ENCODE results near the gene HACD4. TPM values are rescaled to one million over a fixed set of nuclear protein-coding genes. Genes with fewer than 3 reads are reported as not detected.
A peak's percentile ranks its signal among the peaks of the same experiment; 100 is the strongest.

The HACD4 gene
- total RNA-seq, 8 experiments from 2014 or later, result 1.4 to 4.5 (median 2.5) TPM

- no peaks in the 10 kb centered on the region for H3K4me1 ChIP-seq (replicated peaks in 1 of 2)
- in situ Hi-C loops (cut with MboI; ENCODE audit: low pct_unique_long_range_greater_than_20kb in 2 of 9, low sequenced_read_pairs in 9 of 9, unreplicated experiment in 9 of 9), result no loop called here
- WGBS, 10 experiments, result 0 to 80% (median 43%) methylated on average over 1 of the region's 1 CpG; no CpG with 5 or more reads in 3 of the 10 experiments
- H3K4me3 ChIP-seq, result no peak overlapping the region
- no peak overlapping the region for H3K27ac ChIP-seq
- ATAC-seq (replicated peaks in 6 of 8), result no peak
Observed at GRCh38 chr9:21001581-21001980, 29.9 kb downstream of the HACD4 start.

GRCh38 chr9:20997503-20998076, 33.9 kb downstream of the HACD4 start:
- Histone ChIP-seq H3K27ac (no peak overlapping the region), H3K4me3 (no peak overlapping the region), H3K4me1 (replicated peaks in 1 of 2) (no peaks in the 10 kb centered on the region)
- in situ Hi-C loops (cut with MboI; ENCODE audit: low pct_unique_long_range_greater_than_20kb in 2 of 9, low sequenced_read_pairs in 9 of 9, unreplicated experiment in 9 of 9), result no loop called here
- ATAC-seq (replicated peaks in 6 of 8), result no peak
- WGBS, 10 experiments, result 78 to 100% (median 91%) methylated on average over 1 to 2 of the region's 2 CpGs; no CpG with 5 or more reads in 3 of the 10 experiments

GRCh38 chr9:20996809-20997208, 34.6 kb downstream of the HACD4 start:
- no peak overlapping the region for H3K27ac ChIP-seq
- WGBS, 10 experiments, result 80 to 100% (median 100%) methylated on average over 1 to 2 of the region's 2 CpGs; no CpG with 5 or more reads in 1 of the 10 experiments
- in situ Hi-C loops (cut with MboI; ENCODE audit: low pct_unique_long_range_greater_than_20kb in 2 of 9, low sequenced_read_pairs in 9 of 9, unreplicated experiment in 9 of 9), result no loop called here
- H3K4me1 ChIP-seq (replicated peaks in 1 of 2), result no peaks in the 10 kb centered on the region
- ATAC-seq (replicated peaks in 6 of 8), result no peak
- H3K4me3 ChIP-seq, result no peak overlapping the region

GRCh38 chr9:20995616-20996015, 35.8 kb downstream of the HACD4 start:
- H3K27ac ChIP-seq, result no peak overlapping the region
- H3K4me3 ChIP-seq, result no peak overlapping the region
- in situ Hi-C loops (cut with MboI; ENCODE audit: low pct_unique_long_range_greater_than_20kb in 2 of 9, low sequenced_read_pairs in 9 of 9, unreplicated experiment in 9 of 9), result no loop called here
- WGBS, 10 experiments, result 60 to 100% (median 98%) methylated on average over 1 to 2 of the region's 2 CpGs; no CpG with 5 or more reads in 4 of the 10 experiments
- H3K4me1 ChIP-seq (replicated peaks in 1 of 2), result no peaks in the 10 kb centered on the region
- ATAC-seq (replicated peaks in 6 of 8), result no peak

- 86 to 100% (median 95%) methylated on average over 1 to 3 of the region's 3 CpGs; no CpG with 5 or more reads in 1 of the 10 experiments for WGBS, 10 experiments
Observed at GRCh38 chr9:20994486-20994885, 37.0 kb downstream of the HACD4 start.

GRCh38 chr9:20990867-20991266, 40.6 kb downstream of the HACD4 start:
- no peak for ATAC-seq (replicated peaks in 6 of 8)
- in situ Hi-C loops (cut with MboI; ENCODE audit: low pct_unique_long_range_greater_than_20kb in 2 of 9, low sequenced_read_pairs in 9 of 9, unreplicated experiment in 9 of 9), result no loop called here
- Histone ChIP-seq H3K4me3 (no peak overlapping the region), H3K27ac (no peak overlapping the region), H3K4me1 (replicated peaks in 1 of 2) (no peaks in the 10 kb centered on the region)
- 84 to 100% (median 96%) methylated on average over 1 to 2 of the region's 2 CpGs; no CpG with 5 or more reads in 6 of the 10 experiments for WGBS, 10 experiments

More at GRCh38 chr9:20994486-20994885, 37.0 kb downstream of the HACD4 start:
- in situ Hi-C loops (cut with MboI; ENCODE audit: low pct_unique_long_range_greater_than_20kb in 2 of 9, low sequenced_read_pairs in 9 of 9, unreplicated experiment in 9 of 9), result no loop called here
- no peak for ATAC-seq (replicated peaks in 6 of 8)
- Histone ChIP-seq H3K4me3 (no peak overlapping the region), H3K27ac (no peak overlapping the region), H3K4me1 (replicated peaks in 1 of 2) (no peaks in the 10 kb centered on the region)

- peak in 3 of 8 experiments; percentile 35 to 97 (median 42) for ATAC-seq (replicated peaks in 6 of 8)
- in situ Hi-C loops (cut with MboI; ENCODE audit: low pct_unique_long_range_greater_than_20kb in 2 of 9, low sequenced_read_pairs in 9 of 9, unreplicated experiment in 9 of 9), result no loop called here
- no peak overlapping the region for H3K4me3 ChIP-seq
- H3K4me1 ChIP-seq (replicated peaks in 1 of 2), result no peaks in the 10 kb centered on the region
- H3K27ac ChIP-seq, result no peak overlapping the region
- WGBS, 10 experiments, result 58 to 97% (median 80%) methylated on average over 1 to 6 of the region's 6 CpGs; no CpG with 5 or more reads in 5 of the 10 experiments
Observed at GRCh38 chr9:20989923-20990341, 41.5 kb downstream of the HACD4 start.

GRCh38 chr9:20988671-20989315, 42.6 kb downstream of the HACD4 start:
- in situ Hi-C loops (cut with MboI; ENCODE audit: low pct_unique_long_range_greater_than_20kb in 2 of 9, low sequenced_read_pairs in 9 of 9, unreplicated experiment in 9 of 9), result no loop called here
- ATAC-seq (replicated peaks in 6 of 8), result peak in 3 of 8 experiments; percentile 76 to 96 (median 83)
- WGBS, 10 experiments, result 0 to 100% (median 37%) methylated on average over 1 to 3 of the region's 3 CpGs
- Histone ChIP-seq H3K4me3 (no peak overlapping the region), H3K27ac (no peak overlapping the region), H3K4me1 (replicated peaks in 1 of 2) (no peaks in the 10 kb centered on the region)

GRCh38 chr9:20988061-20988460, 43.4 kb downstream of the HACD4 start:
- no peak for ATAC-seq (replicated peaks in 6 of 8)
- WGBS, 10 experiments, result 70 to 100% (median 88%) methylated on average over 1 to 3 of the region's 3 CpGs; no CpG with 5 or more reads in 1 of the 10 experiments
- in situ Hi-C loops (cut with MboI; ENCODE audit: low pct_unique_long_range_greater_than_20kb in 2 of 9, low sequenced_read_pairs in 9 of 9, unreplicated experiment in 9 of 9), result no loop called here
- Histone ChIP-seq H3K4me1 (replicated peaks in 1 of 2) (no peaks in the 10 kb centered on the region), H3K4me3 (no peak overlapping the region), H3K27ac (no peak overlapping the region)

GRCh38 chr9:20987521-20987920, 43.9 kb downstream of the HACD4 start:
- Histone ChIP-seq H3K27ac (no peak overlapping the region), H3K4me3 (no peak overlapping the region), H3K4me1 (replicated peaks in 1 of 2) (no peaks in the 10 kb centered on the region)
- no peak for ATAC-seq (replicated peaks in 6 of 8)
- 70 to 100% (median 96%) methylated on average over 1 of the region's 1 CpG; no CpG with 5 or more reads in 2 of the 10 experiments for WGBS, 10 experiments
- in situ Hi-C loops (cut with MboI; ENCODE audit: low pct_unique_long_range_greater_than_20kb in 2 of 9, low sequenced_read_pairs in 9 of 9, unreplicated experiment in 9 of 9), result no loop called here

GRCh38 chr9:20985851-20986600, 45.4 kb downstream of the HACD4 start:
- Histone ChIP-seq H3K4me3 (no peak overlapping the region), H3K4me1 (replicated peaks in 1 of 2) (no peaks in the 10 kb centered on the region), H3K27ac (no peak overlapping the region)
- no peak for ATAC-seq (replicated peaks in 6 of 8)
- 80 to 100% (median 100%) methylated on average over 1 to 6 of the region's 6 CpGs; no CpG with 5 or more reads in 1 of the 10 experiments for WGBS, 10 experiments
- in situ Hi-C loops (cut with MboI; ENCODE audit: low pct_unique_long_range_greater_than_20kb in 2 of 9, low sequenced_read_pairs in 9 of 9, unreplicated experiment in 9 of 9), result no loop called here

- 0 to 100% (median 73%) methylated on average over 1 to 3 of the region's 3 CpGs; no CpG with 5 or more reads in 2 of the 10 experiments for WGBS, 10 experiments
- in situ Hi-C loops (cut with MboI; ENCODE audit: low pct_unique_long_range_greater_than_20kb in 2 of 9, low sequenced_read_pairs in 9 of 9, unreplicated experiment in 9 of 9), result no loop called here
- no peak for ATAC-seq (replicated peaks in 6 of 8)
Observed at GRCh38 chr9:20984506-20984905, 46.9 kb downstream of the HACD4 start.

GRCh38 chr9:20981486-20981885, 50.0 kb downstream of the HACD4 start:
- Histone ChIP-seq H3K4me3 (no peak overlapping the region), H3K27ac (no peak overlapping the region), H3K4me1 (replicated peaks in 1 of 2) (no peaks in the 10 kb centered on the region)
- 0 to 100% (median 80%) methylated on average over 1 of the region's 2 CpGs; no CpG with 5 or more reads in 5 of the 10 experiments for WGBS, 10 experiments
- in situ Hi-C loops (cut with MboI; ENCODE audit: low pct_unique_long_range_greater_than_20kb in 2 of 9, low sequenced_read_pairs in 9 of 9, unreplicated experiment in 9 of 9), result no loop called here
- peak in 3 of 8 experiments; percentile 68 to 87 (median 69) for ATAC-seq (replicated peaks in 6 of 8)

More at GRCh38 chr9:20984506-20984905, 46.9 kb downstream of the HACD4 start:
- Histone ChIP-seq H3K4me3 (no peak overlapping the region), H3K27ac (no peak overlapping the region), H3K4me1 (replicated peaks in 1 of 2) (no peaks in the 10 kb centered on the region)
